Brain microvascular endothelial cell (primary cell): Measurements from ENCODE around the gene PLCB3.

Experiments
- DNase-seq: peaks from one replicate; pipeline ENCODE4 v3.0.0-alpha.2; 2020
- H3K27ac ChIP-seq: fragments of 250-450 bp; sonication (Bioruptor Pico); 2 replicates; pipeline ENCODE4 v1.5.1; 2020; ENCODE audit warnings: mild to moderate bottlenecking, moderate library complexity
- H3K27me3 ChIP-seq: fragments of 250-450 bp; sonication (Bioruptor Pico); replicated peaks from 2 replicates; pipeline ENCODE4 v1.5.1; 2020; ENCODE audit warnings: mild to moderate bottlenecking
- H3K36me3 ChIP-seq: fragments of 250-450 bp; sonication (Bioruptor Pico); replicated peaks from 2 replicates; pipeline ENCODE4 v1.5.1; 2020; ENCODE audit warnings: mild to moderate bottlenecking
- H3K4me3 ChIP-seq: 2 replicates; pipeline ENCODE4 v1.5.1; 2011; ENCODE audit warnings: low read depth, mild to moderate bottlenecking, control low read depth, low read length, moderate library complexity
- in situ Hi-C: cut with HindIII; loops from 2 replicates; pipeline ENCODE4 v1.10.0; 2017; ENCODE audit warnings: low sequenced_read_pairs, low pct_ligation_motif_present
- TF ChIP-seq, protein P1 (sequence below): IDR thresholded peaks from 2 replicates; pipeline ENCODE4 v1.5.1; 2011; ENCODE audit warnings: low read depth, mild to moderate bottlenecking, moderate library complexity, low read length, control low read depth, inconsistent platforms; ENCODE audit errors: missing control alignments

PLCB3 gene

DNA sequence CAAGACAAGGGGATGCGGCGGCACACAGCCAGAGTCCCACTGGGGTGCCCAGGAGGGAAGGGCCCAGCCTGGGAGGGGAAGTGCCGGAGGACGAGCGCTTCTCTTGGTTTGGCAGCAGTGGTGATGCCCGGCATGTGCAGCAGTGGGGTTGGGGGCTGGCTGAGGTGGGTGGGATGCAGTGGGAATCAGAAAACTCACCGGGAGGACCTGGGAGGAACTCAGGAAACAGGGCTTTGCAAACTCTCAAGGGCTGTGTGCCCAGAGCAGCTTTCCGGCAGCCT, 41.8 kb upstream of the PLCB3 start:
- H3K4me3 ChIP-seq, result no peak overlapping the region
- DNase-seq, result no peak
- H3K36me3 ChIP-seq, result peaks cover 13% of the 10 kb centered on the region

DNA sequence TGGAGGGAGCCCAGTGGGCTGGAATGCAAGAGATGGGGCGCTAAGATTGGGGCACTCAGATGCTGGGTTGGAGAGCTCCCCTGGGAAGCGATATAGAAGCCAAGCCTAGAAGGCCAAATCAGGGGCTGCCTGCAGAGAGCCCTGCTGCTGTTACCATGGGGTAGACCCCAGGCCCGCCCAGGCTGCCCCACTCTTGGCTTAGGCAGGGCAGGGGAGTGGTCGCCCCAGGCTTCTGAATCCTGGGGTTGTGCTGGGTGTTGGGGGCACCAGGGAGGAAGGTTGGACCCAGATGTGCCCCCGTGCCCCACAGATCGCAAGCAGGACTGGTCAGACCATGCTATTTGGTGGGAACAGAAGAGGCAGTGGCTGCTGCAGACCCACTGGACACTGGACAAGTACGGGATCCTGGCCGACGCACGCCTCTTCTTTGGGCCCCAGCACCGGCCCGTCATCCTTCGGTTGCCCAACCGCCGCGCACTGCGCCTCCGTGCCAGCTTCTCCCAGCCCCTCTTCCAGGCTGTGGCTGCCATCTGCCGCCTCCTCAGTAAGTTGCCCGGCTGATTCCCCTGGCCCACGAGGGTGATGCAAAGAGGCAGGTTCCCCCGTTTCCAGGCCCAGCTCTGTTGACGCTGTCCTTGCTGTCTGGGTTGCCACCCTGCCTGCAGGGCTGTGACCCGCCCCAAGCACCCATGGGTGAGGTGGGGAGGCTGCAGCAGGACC, 40.9 kb upstream of the PLCB3 start:
- no peak for DNase-seq
- H3K36me3 ChIP-seq, result peaks cover 7% of the 10 kb centered on the region
- TF ChIP-seq, protein P1, sequence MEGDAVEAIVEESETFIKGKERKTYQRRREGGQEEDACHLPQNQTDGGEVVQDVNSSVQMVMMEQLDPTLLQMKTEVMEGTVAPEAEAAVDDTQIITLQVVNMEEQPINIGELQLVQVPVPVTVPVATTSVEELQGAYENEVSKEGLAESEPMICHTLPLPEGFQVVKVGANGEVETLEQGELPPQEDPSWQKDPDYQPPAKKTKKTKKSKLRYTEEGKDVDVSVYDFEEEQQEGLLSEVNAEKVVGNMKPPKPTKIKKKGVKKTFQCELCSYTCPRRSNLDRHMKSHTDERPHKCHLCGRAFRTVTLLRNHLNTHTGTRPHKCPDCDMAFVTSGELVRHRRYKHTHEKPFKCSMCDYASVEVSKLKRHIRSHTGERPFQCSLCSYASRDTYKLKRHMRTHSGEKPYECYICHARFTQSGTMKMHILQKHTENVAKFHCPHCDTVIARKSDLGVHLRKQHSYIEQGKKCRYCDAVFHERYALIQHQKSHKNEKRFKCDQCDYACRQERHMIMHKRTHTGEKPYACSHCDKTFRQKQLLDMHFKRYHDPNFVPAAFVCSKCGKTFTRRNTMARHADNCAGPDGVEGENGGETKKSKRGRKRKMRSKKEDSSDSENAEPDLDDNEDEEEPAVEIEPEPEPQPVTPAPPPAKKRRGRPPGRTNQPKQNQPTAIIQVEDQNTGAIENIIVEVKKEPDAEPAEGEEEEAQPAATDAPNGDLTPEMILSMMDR, result no peak
- no peak overlapping the region for H3K4me3 ChIP-seq
- no peak overlapping the region for H3K27ac ChIP-seq
- no peaks in the 10 kb centered on the region for H3K27me3 ChIP-seq
- in situ Hi-C loops, result no loop called here

More for the DNA sequence above, 41.8 kb upstream of the PLCB3 start:
- Histone ChIP-seq H3K27ac (no peak overlapping the region), H3K27me3 (no peaks in the 10 kb centered on the region)
- in situ Hi-C loops, result no loop called here
- TF ChIP-seq, protein P1, result no peak

DNA sequence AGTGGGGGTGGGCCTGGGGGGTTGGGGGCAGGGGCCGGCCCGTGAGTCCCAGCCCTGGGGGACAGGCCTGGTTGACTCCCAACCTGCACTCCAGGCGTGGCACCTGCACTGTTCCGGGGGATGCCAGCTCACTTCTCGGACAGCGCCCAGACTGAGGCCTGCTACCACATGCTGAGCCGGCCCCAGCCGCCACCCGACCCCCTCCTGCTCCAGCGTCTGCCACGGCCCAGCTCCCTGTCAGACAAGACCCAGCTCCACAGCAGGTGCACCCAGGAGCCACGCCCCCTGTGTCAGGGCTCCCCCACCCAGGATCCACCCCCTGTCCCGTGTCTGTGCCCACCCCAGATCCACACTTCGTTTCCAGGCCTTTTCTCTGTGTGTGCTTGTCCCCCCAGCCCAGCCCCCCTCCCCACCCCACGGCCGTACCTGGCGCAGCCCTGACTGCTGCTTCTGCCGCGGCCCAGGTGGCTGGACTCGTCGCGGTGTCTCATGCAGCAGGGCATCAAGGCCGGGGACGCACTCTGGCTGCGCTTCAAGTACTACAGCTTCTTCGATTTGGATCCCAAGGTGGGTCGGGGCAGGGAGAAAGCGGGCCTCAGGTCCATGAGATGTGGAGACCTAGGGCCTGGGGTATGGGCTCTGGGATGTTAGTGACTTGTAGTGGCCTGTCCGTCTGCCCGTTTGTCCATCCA, 40.0 kb upstream of the PLCB3 start:
- no peak overlapping the region for H3K4me3 ChIP-seq
- in situ Hi-C loops, result no loop called here
- no peak overlapping the region for H3K27ac ChIP-seq
- no peaks in the 10 kb centered on the region for H3K27me3 ChIP-seq
- no peak for DNase-seq
- TF ChIP-seq, protein P1, result no peak
- peaks cover 5% of the 10 kb centered on the region for H3K36me3 ChIP-seq

DNA sequence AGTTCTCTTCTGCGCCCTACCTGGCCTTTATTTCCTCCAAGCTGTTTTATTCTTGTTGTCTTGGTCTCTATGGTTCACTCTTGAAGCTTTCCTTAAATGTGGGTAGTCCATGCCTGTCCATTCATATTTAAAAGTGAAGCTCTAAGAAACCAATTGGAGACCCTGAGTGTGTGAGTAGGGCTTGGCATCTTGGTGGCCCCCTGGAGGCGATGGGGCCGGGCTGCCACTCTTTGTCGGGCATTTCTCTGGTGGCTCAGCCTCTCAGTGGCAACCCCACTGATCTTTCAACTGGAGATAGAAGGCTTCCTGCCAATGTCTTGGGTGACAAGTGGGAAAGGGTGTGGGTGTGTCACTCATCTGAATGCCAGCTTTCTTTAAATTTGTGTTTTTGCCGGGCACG, 34.5 kb upstream of the PLCB3 start:
- DNase-seq, result no peak
- no peak overlapping the region for H3K27ac ChIP-seq
- H3K27me3 ChIP-seq, result no peaks in the 10 kb centered on the region
- H3K36me3 ChIP-seq, result peaks cover 8% of the 10 kb centered on the region
- TF ChIP-seq, protein P1, result no peak
- H3K4me3 ChIP-seq, result no peak overlapping the region
- in situ Hi-C loops, result no loop called here

DNA sequence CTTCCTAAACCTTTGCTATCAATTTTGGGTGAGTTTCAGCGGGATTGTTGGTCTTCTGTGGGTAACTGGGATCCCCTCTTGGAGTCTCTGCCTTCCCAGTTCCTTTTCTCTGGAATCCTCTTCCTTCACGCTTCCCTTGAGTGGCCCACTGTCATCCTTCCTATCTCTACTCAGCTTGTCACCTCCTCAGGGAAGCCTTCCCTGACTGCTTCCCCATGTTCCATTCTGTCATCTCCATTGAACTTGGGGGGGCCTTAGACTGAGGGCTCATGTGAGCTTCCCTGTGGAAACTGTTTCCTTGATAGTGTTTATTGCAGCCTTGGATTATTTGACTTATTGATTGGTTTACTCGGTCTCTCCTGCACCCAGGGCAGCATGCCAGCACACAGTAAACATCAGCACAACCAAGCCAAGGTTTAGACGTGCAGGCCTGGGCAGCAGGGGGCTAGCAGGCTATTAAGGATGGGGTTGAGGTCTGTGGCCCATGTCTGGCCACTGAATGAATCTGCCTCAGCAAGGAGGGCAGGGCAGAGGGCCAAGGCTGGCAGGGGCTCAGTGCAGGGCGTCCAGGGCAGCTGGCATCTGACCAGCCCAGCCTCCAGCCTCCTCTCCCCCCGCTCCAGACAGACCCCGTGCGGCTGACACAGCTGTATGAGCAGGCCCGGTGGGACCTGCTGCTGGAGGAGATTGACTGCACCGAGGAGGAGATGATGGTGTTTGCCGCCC, 32.5 kb upstream of the PLCB3 start:
- H3K36me3 ChIP-seq, result peaks cover 8% of the 10 kb centered on the region
- TF ChIP-seq, protein P1, result no peak
- DNase-seq, result no peak
- in situ Hi-C loops, result no loop called here
- H3K4me3 ChIP-seq, result no peak overlapping the region
- H3K27me3 ChIP-seq, result no peaks in the 10 kb centered on the region
- H3K27ac ChIP-seq, result no peak overlapping the region
